ENCODE measurements around the gene STRADA.
A peak's percentile ranks its signal among the peaks of the same experiment; 100 is the strongest.

The STRADA gene

GRCh38 chr17:63768433-63768832, 26.8 kb upstream of the STRADA start:
- Mint-ChIP-seq H3K36me3 (peaks cover 8% of the 10 kb centered on the region), H3K27me3 (no peaks in the 10 kb centered on the region)

DNA sequence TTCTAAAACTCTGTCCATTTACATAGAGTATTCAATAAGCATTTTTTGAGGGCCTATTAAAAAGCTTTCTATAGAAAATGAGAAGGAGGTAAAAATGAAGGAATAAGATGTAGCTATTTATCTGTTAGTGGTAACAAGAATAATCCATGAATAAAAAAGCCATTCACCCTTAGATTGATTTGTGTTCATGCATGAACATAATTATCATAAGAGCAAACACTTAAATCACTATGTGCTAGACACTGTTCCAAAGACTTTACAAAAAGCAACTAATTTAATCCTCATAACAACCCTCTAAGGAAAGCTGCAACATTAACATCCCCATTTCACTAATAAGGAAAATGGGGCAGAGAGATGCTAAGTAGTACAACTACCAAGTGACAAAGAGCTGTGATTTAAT, 25.2 kb upstream of the STRADA start:
- H3K27ac Mint-ChIP-seq, result no peak overlapping the region
- ATAC-seq (ENCODE audit: low read depth) (no peak), DNase-seq (ENCODE audit: low spot score in 2 of 2) (no peak)
- H3K9me3 Mint-ChIP-seq, result no peaks in the 10 kb centered on the region
- H3K27me3 Mint-ChIP-seq, result no peaks in the 10 kb centered on the region
- H3K4me1 Mint-ChIP-seq, result peaks cover 22% of the 10 kb centered on the region
- H3K36me3 Mint-ChIP-seq, result peaks cover 11% of the 10 kb centered on the region
- H3K4me3 Mint-ChIP-seq, result no peak overlapping the region

More at GRCh38 chr17:63768433-63768832, 26.8 kb upstream of the STRADA start:
- H3K4me1 Mint-ChIP-seq, result peaks cover 23% of the 10 kb centered on the region
- ATAC-seq (ENCODE audit: low read depth), result no peak
- H3K27ac Mint-ChIP-seq, result no peak overlapping the region
- no peaks in the 10 kb centered on the region for H3K9me3 Mint-ChIP-seq
- DNase-seq (ENCODE audit: low spot score in 2 of 2), result no peak
- H3K4me3 Mint-ChIP-seq, result no peak overlapping the region

- H3K27me3 Mint-ChIP-seq, result no peaks in the 10 kb centered on the region
- ATAC-seq (ENCODE audit: low read depth) (no peak), DNase-seq (ENCODE audit: low spot score in 2 of 2) (no peak)
- H3K4me1 Mint-ChIP-seq, result peaks cover 19% of the 10 kb centered on the region
- H3K27ac Mint-ChIP-seq, result no peak overlapping the region
- H3K9me3 Mint-ChIP-seq, result no peaks in the 10 kb centered on the region
- H3K36me3 Mint-ChIP-seq, result peaks cover 17% of the 10 kb centered on the region
- H3K4me3 Mint-ChIP-seq, result no peak overlapping the region
Observed at GRCh38 chr17:63764716-63765115, 23.1 kb upstream of the STRADA start.

GRCh38 chr17:63762161-63763078, 20.8 kb upstream of the STRADA start:
- Mint-ChIP-seq H3K9me3 (no peaks in the 10 kb centered on the region), H3K4me1 (peaks cover 15% of the 10 kb centered on the region), H3K27ac (no peak overlapping the region), H3K4me3 (no peak overlapping the region), H3K27me3 (no peaks in the 10 kb centered on the region), H3K36me3 (peaks cover 23% of the 10 kb centered on the region)
- ATAC-seq (ENCODE audit: low read depth) (no peak), DNase-seq (ENCODE audit: low spot score in 2 of 2) (no peak)

GRCh38 chr17:63760771-63761539, 19.4 kb upstream of the STRADA start:
- Mint-ChIP-seq H3K9me3 (no peaks in the 10 kb centered on the region), H3K4me3 (no peak overlapping the region), H3K36me3 (peaks cover 28% of the 10 kb centered on the region), H3K4me1 (peaks cover 12% of the 10 kb centered on the region), H3K27ac (no peak overlapping the region), H3K27me3 (no peaks in the 10 kb centered on the region)
- DNase-seq (ENCODE audit: low spot score in 2 of 2) (no peak), ATAC-seq (ENCODE audit: low read depth) (no peak)

DNA sequence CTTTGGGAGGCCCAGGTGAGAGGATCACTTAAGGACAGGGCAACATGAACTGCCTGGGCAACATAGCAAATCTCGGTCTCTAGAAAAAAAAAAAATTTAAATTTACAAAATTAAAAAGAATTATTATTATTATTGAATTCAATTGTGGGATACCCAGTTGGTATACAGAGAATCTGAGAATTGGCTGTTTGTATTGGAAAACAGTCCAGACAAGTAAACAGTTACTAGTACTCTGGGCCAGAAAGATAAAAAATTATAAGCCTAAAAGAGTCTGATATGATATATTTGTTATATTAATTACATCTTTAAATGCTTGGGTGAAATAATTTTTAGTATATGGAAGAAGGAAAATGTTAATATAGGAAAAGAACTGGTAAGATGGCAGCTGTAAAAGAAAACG, 16.8 kb upstream of the STRADA start:
- Mint-ChIP-seq H3K27me3 (no peaks in the 10 kb centered on the region), H3K4me1 (peaks cover 7% of the 10 kb centered on the region), H3K4me3 (no peak overlapping the region), H3K36me3 (peaks cover 28% of the 10 kb centered on the region), H3K27ac (no peak overlapping the region), H3K9me3 (no peaks in the 10 kb centered on the region)
- ATAC-seq (ENCODE audit: low read depth) (no peak), DNase-seq (ENCODE audit: low spot score in 2 of 2) (no peak)

- H3K27ac Mint-ChIP-seq, result no peak overlapping the region
- H3K4me1 Mint-ChIP-seq, result peaks cover 6% of the 10 kb centered on the region
- no peak for DNase-seq (ENCODE audit: low spot score in 2 of 2)
- H3K4me3 Mint-ChIP-seq, result no peak overlapping the region
- H3K27me3 Mint-ChIP-seq, result no peaks in the 10 kb centered on the region
- ATAC-seq (ENCODE audit: low read depth), result no peak
- no peaks in the 10 kb centered on the region for H3K9me3 Mint-ChIP-seq
- peaks cover 28% of the 10 kb centered on the region for H3K36me3 Mint-ChIP-seq
Observed at GRCh38 chr17:63754046-63754445, 12.4 kb upstream of the STRADA start.

- no peaks in the 10 kb centered on the region for H3K9me3 Mint-ChIP-seq
- H3K4me1 Mint-ChIP-seq, result peaks cover 8% of the 10 kb centered on the region
- ATAC-seq (ENCODE audit: low read depth) (no peak), DNase-seq (ENCODE audit: low spot score in 2 of 2) (no peak)
- no peak overlapping the region for H3K4me3 Mint-ChIP-seq
- H3K36me3 Mint-ChIP-seq, result peaks cover 28% of the 10 kb centered on the region
- H3K27me3 Mint-ChIP-seq, result no peaks in the 10 kb centered on the region
- no peak overlapping the region for H3K27ac Mint-ChIP-seq
Observed at GRCh38 chr17:63753215-63753614, 11.6 kb upstream of the STRADA start.

DNA sequence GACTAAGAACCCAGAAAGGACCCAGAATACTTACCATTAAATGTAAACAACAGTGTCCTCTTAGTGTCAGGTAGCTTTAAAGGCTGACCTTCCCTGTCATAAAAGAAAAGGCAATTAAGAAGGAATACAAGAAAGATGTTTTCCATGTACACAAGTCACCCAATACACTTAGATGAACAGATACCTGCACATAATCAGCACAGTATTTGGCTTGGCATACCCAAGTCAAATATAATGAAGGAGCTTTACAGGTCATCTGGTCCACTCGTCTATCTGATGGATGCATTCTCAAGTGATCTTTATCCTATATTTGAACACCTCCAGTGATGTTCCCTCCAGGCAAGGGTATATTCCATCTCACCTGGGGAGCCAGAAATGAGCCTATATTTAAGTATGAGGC, 11.1 kb upstream of the STRADA start:
- DNase-seq (ENCODE audit: low spot score in 2 of 2), result no peak
- H3K4me3 Mint-ChIP-seq, result no peak overlapping the region
- ATAC-seq (ENCODE audit: low read depth), result no peak
- H3K9me3 Mint-ChIP-seq, result no peaks in the 10 kb centered on the region
- peaks cover 25% of the 10 kb centered on the region for H3K36me3 Mint-ChIP-seq
- no peaks in the 10 kb centered on the region for H3K27me3 Mint-ChIP-seq
- H3K27ac Mint-ChIP-seq, result no peak overlapping the region
- peaks cover 8% of the 10 kb centered on the region for H3K4me1 Mint-ChIP-seq

- peak overlapping the region; percentile 50 for H3K4me3 Mint-ChIP-seq
Observed at GRCh38 chr17:63751806-63752205, 10.2 kb upstream of the STRADA start.

GRCh38 chr17:63741143-63741407, 524 bp downstream of the STRADA start:
- Mint-ChIP-seq H3K27me3 (no peaks in the 10 kb centered on the region), H3K9me3 (no peaks in the 10 kb centered on the region), H3K27ac (peak overlapping the region; percentile 99), H3K36me3 (peaks cover 2% of the 10 kb centered on the region), H3K4me1 (peaks cover 18% of the 10 kb centered on the region), H3K4me3 (peak overlapping the region; percentile 91)
- DNase-seq (ENCODE audit: low spot score in 2 of 2) (no peak), ATAC-seq (ENCODE audit: low read depth) (no peak)

More at GRCh38 chr17:63751806-63752205, 10.2 kb upstream of the STRADA start:
- peaks cover 8% of the 10 kb centered on the region for H3K4me1 Mint-ChIP-seq
- ATAC-seq (ENCODE audit: low read depth), result peak; percentile 82
- H3K36me3 Mint-ChIP-seq, result peaks cover 28% of the 10 kb centered on the region
- DNase-seq (ENCODE audit: low spot score in 2 of 2), result no peak
- no peaks in the 10 kb centered on the region for H3K27me3 Mint-ChIP-seq
- H3K9me3 Mint-ChIP-seq, result no peaks in the 10 kb centered on the region
- peak overlapping the region; percentile 83 for H3K27ac Mint-ChIP-seq

DNA sequence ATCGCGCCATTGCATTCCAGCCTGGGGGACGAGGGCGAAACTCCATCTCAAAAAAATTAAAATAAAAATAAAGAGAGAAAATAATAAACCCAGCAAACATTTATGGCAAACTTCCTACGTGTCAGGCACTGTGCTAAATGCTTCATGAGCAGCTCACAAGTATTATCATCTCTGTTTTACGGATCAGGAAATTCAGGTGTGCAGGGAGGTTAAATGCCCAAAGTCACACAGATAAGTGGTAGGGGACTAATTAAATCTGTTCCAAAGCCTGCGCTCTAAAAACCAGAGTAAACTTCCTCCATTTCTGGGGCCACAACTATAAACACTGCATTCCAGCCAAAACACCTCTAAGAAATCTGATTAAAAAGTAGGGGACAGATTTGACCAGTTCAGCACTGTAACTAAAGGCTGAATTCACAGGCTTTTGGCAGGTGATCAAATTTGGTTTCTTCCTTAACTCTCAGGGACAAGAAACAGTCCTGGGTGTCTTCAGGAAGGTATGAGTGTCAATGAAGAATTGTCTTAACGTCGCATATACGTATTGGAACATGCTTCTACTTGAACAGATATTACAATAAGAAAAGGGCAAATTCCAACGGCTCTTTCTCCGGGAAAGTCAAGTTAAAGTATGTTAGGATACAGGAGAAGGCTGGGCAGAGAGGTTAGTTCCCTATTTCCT, 996 bp downstream of the STRADA start:
- no peak for ATAC-seq (ENCODE audit: low read depth)
- H3K36me3 Mint-ChIP-seq, result peaks cover 2% of the 10 kb centered on the region

GRCh38 chr17:63735691-63736090, 5.9 kb downstream of the STRADA start:
- DNase-seq (ENCODE audit: low spot score in 2 of 2) (no peak), ATAC-seq (ENCODE audit: low read depth) (no peak)
- no peaks in the 10 kb centered on the region for H3K9me3 Mint-ChIP-seq
- no peak overlapping the region for H3K4me3 Mint-ChIP-seq
- H3K4me1 Mint-ChIP-seq, result peaks cover 10% of the 10 kb centered on the region
- H3K36me3 Mint-ChIP-seq, result peaks cover 4% of the 10 kb centered on the region
- H3K27ac Mint-ChIP-seq, result no peak overlapping the region
- no peaks in the 10 kb centered on the region for H3K27me3 Mint-ChIP-seq

More for the DNA sequence above, 996 bp downstream of the STRADA start:
- Mint-ChIP-seq H3K4me3 (peak overlapping the region; percentile 91), H3K27me3 (no peaks in the 10 kb centered on the region), H3K9me3 (no peaks in the 10 kb centered on the region), H3K4me1 (peaks cover 18% of the 10 kb centered on the region), H3K27ac (peak overlapping the region; percentile 99)
- DNase-seq (ENCODE audit: low spot score in 2 of 2), result no peak

DNA sequence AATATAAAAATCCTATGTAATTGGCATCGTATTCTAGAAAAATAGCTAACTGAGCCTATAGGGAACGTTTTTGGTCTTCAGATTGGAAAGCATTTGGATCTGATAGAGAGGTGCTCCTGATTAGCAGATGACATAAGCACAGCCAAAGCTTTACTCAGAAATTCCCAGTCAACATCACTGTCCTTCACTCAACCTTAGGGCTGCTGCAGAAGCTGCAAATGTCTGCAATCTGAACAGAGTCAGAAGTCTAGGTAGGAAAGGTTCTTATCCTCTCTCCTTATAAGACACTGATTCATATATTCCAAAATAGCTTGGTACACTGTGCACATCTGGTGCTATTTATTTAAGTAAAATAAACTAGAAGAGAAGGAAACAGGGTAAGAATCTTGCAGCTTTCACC, 19.2 kb downstream of the STRADA start:
- H3K27me3 Mint-ChIP-seq, result no peaks in the 10 kb centered on the region
- H3K4me3 Mint-ChIP-seq, result no peak overlapping the region
- peaks cover 2% of the 10 kb centered on the region for H3K4me1 Mint-ChIP-seq
- DNase-seq (ENCODE audit: low spot score in 2 of 2) (no peak), ATAC-seq (ENCODE audit: low read depth) (no peak)
- no peaks in the 10 kb centered on the region for H3K9me3 Mint-ChIP-seq
- H3K27ac Mint-ChIP-seq, result no peak overlapping the region
- H3K36me3 Mint-ChIP-seq, result peaks cover 6% of the 10 kb centered on the region
